Ishikawa (cell line): ENCODE measurements around the gene GSE1.

Experiments used
- CEBPB ChIP-seq: IDR thresholded peaks from 2 replicates; pipeline ENCODE4 v1.6.1; 2012
- CREB1 ChIP-seq: IDR thresholded peaks from 2 replicates; pipeline ENCODE4 v1.6.1; 2012; ENCODE audit warnings: low read depth
- EGR1 ChIP-seq: IDR thresholded peaks from 2 replicates; pipeline ENCODE4 v1.6.1; 2012
- EP300 ChIP-seq: IDR thresholded peaks from 2 replicates; pipeline ENCODE4 v1.6.1; 2012; ENCODE audit warnings: borderline replicate concordance
- FOXM1 ChIP-seq: IDR thresholded peaks from 2 replicates; pipeline ENCODE4 v1.6.1; 2012; ENCODE audit warnings: low read depth, borderline replicate concordance
- MAX ChIP-seq: IDR thresholded peaks from 2 replicates; pipeline ENCODE4 v1.6.1; 2012
- NFIC ChIP-seq: IDR thresholded peaks from 2 replicates; pipeline ENCODE4 v1.6.1; 2012
- RAD21 ChIP-seq: IDR thresholded peaks from 2 replicates; pipeline ENCODE4 v1.6.1; 2012; ENCODE audit warnings: low read depth
- REST ChIP-seq: IDR thresholded peaks from 2 replicates; pipeline ENCODE4 v1.6.1; 2012; ENCODE audit warnings: low read depth, mild to moderate bottlenecking
- TAF1 ChIP-seq: IDR thresholded peaks from 2 replicates; pipeline ENCODE4 v1.6.1; 2012; ENCODE audit warnings: low read depth, mild to moderate bottlenecking
- TCF12 ChIP-seq: IDR thresholded peaks from 2 replicates; pipeline ENCODE4 v1.6.1; 2012; ENCODE audit warnings: low read depth
- TEAD4 ChIP-seq: IDR thresholded peaks from 2 replicates; pipeline ENCODE4 v1.6.1; 2012
- USF1 ChIP-seq: IDR thresholded peaks from 2 replicates; pipeline ENCODE4 v1.6.1; 2012
- YY1 ChIP-seq: IDR thresholded peaks from 2 replicates; pipeline ENCODE4 v1.6.1; 2012; ENCODE audit warnings: low read depth
- ZBTB7A ChIP-seq: IDR thresholded peaks from 2 replicates; pipeline ENCODE4 v1.6.1; 2012; ENCODE audit warnings: low read depth

The GSE1 gene

GRCh38 chr16:85569039-85569614 lies 44.0 kb upstream of the GSE1 start:
- TF ChIP-seq CEBPB (no peak), TAF1 (no peak), EGR1 (no peak), NFIC (no peak), TCF12 (no peak), EP300 (no peak), ZBTB7A (no peak)

DNA sequence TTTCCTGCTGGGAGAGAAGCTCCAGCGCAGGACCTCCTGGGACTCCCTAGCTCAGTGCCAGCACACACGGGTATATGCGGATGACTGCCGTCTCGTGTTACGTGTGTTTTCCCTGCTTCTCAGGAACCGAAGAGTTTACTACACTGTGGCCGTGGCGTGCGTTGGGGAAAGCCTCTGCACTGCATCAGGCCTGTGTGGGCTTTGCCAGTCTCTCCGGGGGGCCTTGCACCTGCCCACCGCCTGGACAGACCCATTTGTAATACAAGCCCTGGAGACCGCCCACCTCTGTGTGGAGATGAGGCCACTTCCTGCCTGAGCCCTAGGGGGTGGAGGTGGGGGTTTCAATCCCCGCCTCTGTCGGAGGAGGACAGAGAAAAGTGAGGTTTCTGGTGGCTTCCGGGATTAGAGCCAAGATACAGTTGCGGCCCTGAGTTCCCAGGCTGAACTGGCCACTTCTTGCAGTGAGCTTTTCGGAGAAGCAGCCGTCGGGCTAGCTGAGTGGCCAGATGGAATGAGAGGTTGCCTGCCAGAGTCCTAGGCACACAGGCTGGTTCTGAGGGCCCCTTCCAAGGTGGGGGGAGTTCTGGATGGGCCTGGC lies 43.4 kb upstream of the GSE1 start:
- peak; percentile 83 for TF ChIP-seq FOXM1
- TF ChIP-seq TCF12 = peak; percentile 99
- no peak for TF ChIP-seq REST
- peak; percentile 65 for TF ChIP-seq CEBPB
- TF ChIP-seq TEAD4 = peak; percentile 74
- 0 out of 2 replicates have a peak, but pooled peaks have one; percentile 4 for TF ChIP-seq CREB1
- peak; percentile 58; the same call in 1 of the 2 replicates for TF ChIP-seq MAX
- TF ChIP-seq ZBTB7A = peak; percentile 93
- TF ChIP-seq USF1 = peak; percentile 25; the same call in 1 of the 2 replicates
- TF ChIP-seq EP300 = peak; percentile 99
- TF ChIP-seq NFIC = peak; percentile 93
- TF ChIP-seq YY1 = peak; percentile 63; the same call in 1 of the 2 replicates
- TF ChIP-seq EGR1 = peak; percentile 73
- peak; percentile 16; the same call in 1 of the 2 replicates for TF ChIP-seq RAD21
- no peak; the same call in 1 of the 2 replicates for TF ChIP-seq TAF1

DNA sequence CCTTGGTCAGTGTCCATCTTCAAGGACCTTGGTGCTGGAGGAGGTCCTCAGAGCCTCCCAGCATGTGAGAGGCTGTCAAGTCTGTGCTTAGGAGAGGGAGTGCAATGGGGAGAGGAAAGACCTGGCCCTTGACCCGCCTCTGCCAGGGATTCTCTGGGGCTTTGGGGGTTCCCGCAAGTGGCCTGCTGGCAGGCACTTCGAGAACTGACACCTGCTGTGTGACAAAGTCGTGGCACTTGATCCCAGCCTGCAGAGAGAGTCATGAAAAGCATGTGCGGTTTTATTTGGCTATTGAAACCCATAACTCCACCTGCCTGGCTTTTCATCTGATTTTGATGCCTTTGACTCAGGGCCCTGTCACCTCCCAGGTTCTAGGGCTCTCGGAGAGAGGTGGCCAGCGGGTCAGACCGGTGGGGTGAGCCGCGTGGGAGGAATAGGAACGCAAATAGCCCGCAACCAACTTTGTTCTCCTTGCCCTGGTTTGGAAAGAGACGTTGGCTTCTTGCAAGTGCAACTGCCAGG lies 42.8 kb upstream of the GSE1 start:
- TF ChIP-seq REST (no peak), EGR1 (peak; percentile 71), MAX (peak; percentile 49)

GRCh38 chr16:85570735-85571562 lies 42.2 kb upstream of the GSE1 start:
- TF ChIP-seq TAF1 = no peak
- TF ChIP-seq USF1 = no peak
- TF ChIP-seq YY1 = no peak
- no peak for TF ChIP-seq EGR1
- TF ChIP-seq FOXM1 = no peak
- no peak for TF ChIP-seq NFIC
- TF ChIP-seq CEBPB = no peak

DNA sequence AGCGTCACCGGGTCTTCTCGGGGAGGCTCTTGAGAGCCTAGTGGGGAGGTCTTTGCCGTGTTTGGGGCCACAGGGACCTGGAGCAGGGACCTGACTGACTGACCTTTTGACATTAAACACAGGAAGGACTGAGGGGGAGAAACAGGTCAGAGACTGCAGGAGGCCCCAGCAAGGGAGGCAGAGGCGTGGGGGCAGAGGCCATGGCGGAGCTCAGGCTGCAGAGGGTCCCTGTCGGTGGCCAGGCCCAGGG lies 41.6 kb upstream of the GSE1 start:
- TF ChIP-seq MAX (no peak), CREB1 (no peak), CEBPB (no peak), TCF12 (no peak), ZBTB7A (no peak), EGR1 (no peak), REST (no peak), EP300 (no peak), FOXM1 (no peak), USF1 (no peak), TAF1 (no peak), TEAD4 (no peak), YY1 (no peak), NFIC (no peak), RAD21 (no peak)
